Stimulated activated CD8-positive, alpha-beta memory T cell treated with anti-CD3 and anti-CD28 coated beads, Interleukin-12 subunit alpha, Interleukin-12 subunit beta, amount 100 ng/mL, for 4 hours (primary cell): Measurements from ENCODE around the gene FGF2.
"Not testable (repeated sequence)": the region's sequence is repeated elsewhere in the genome, so short reads cannot be mapped to it uniquely, and the experiment has no call there.

Experiments used
- DNase-seq: peaks from one replicate; pipeline ENCODE4 v3.0.0-alpha.2; 2020; ENCODE audit warnings: low read depth

FGF2 gene

GRCh38 chr4:122930862-122931261 is 104.2 kb downstream of the FGF2 start:
- DNase-seq, result no peak

DNA sequence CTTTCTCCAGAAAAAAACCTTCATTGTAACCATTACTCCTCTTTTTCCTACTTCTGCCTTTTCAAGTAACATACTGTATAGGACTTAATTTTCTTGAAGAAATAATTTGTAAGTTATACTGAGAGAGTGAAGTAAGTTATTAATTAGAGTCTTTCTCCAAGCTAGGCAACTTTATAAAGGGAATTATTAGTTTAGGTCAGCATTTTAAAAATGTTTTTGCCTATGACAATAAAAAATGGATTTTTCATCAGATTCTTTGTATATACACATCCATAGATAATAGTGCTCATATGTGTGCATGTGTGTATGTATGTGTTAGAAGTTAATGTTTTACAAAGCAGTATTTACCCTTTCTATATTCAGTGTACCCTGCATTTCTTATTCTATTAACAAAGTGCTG is 106.1 kb downstream of the FGF2 start:
- DNase-seq, result no peak

DNA sequence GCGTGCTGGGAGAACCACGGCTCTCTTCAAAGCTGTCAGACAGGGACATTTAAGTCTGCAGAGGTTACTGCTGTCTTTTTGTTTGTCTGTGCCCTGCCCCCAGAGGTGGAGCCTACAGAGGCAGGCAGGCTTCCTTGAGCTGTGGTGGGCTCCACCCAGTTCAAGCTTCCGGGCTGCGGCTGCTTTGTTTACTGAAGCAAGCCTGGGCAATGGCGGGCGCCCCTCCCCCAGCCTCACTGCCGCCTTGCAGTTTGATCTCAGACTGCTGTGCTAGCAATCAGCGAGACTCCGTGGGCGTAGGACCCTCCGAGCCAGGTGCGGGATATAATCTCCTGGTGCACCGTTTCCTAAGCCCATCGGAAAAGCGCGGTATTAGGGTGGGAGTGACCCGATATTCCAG is 118.5 kb downstream of the FGF2 start:
- not testable (repeated sequence) for DNase-seq

GRCh38 chr4:122946142-122946541 is 119.5 kb downstream of the FGF2 start:
- no peak for DNase-seq
